HG03039 (cell line): ENCODE measurements around the gene FNDC3B.

Experiments used
- ATAC-seq: cut with Tn5 transposase; IDR thresholded peaks from one replicate; pipeline ENCODE4 v1.9.1; 2021; ENCODE audit warnings: mild to moderate bottlenecking, moderate library complexity; ENCODE audit not compliant: unreplicated experiment

Gene FNDC3B

GRCh38 chr3:172300187-172300586 lies 260.8 kb downstream of the FNDC3B start:
- ATAC-seq: no peak

GRCh38 chr3:172300862-172301261 lies 261.5 kb downstream of the FNDC3B start:
- no peak for ATAC-seq

- no peak for ATAC-seq
Measured at GRCh38 chr3:172302203-172302602, 262.8 kb downstream of the FNDC3B start.

GRCh38 chr3:172303181-172303580 lies 263.8 kb downstream of the FNDC3B start:
- ATAC-seq: no peak

GRCh38 chr3:172303941-172304558 lies 264.7 kb downstream of the FNDC3B start:
- no peak for ATAC-seq

GRCh38 chr3:172305552-172305951 lies 266.2 kb downstream of the FNDC3B start:
- ATAC-seq: no peak

GRCh38 chr3:172305974-172306373 lies 266.6 kb downstream of the FNDC3B start:
- ATAC-seq: no peak

- ATAC-seq: no peak
Measured at GRCh38 chr3:172307141-172307560, 267.8 kb downstream of the FNDC3B start.

GRCh38 chr3:172309059-172309458 lies 269.7 kb downstream of the FNDC3B start:
- no peak for ATAC-seq

GRCh38 chr3:172309741-172310427 lies 270.5 kb downstream of the FNDC3B start:
- ATAC-seq: no peak

GRCh38 chr3:172310428-172310760 lies 271.0 kb downstream of the FNDC3B start:
- ATAC-seq: no peak

- no peak for ATAC-seq
Measured at GRCh38 chr3:172311217-172311616, 271.8 kb downstream of the FNDC3B start.

- no peak for ATAC-seq
Measured at GRCh38 chr3:172312001-172312400, 272.6 kb downstream of the FNDC3B start.

- no peak for ATAC-seq
Measured at GRCh38 chr3:172312711-172313110, 273.3 kb downstream of the FNDC3B start.

GRCh38 chr3:172313671-172314070 lies 274.3 kb downstream of the FNDC3B start:
- no peak for ATAC-seq

- ATAC-seq: no peak
Measured at GRCh38 chr3:172314591-172315160, 275.3 kb downstream of the FNDC3B start.

GRCh38 chr3:172315401-172316091 lies 276.2 kb downstream of the FNDC3B start:
- ATAC-seq: no peak

GRCh38 chr3:172316758-172317157 lies 277.4 kb downstream of the FNDC3B start:
- no peak for ATAC-seq

GRCh38 chr3:172317481-172317880 lies 278.1 kb downstream of the FNDC3B start:
- no peak for ATAC-seq

- ATAC-seq: peak; percentile 65
Measured at GRCh38 chr3:172317984-172318383, 278.6 kb downstream of the FNDC3B start.

GRCh38 chr3:172319595-172319994 lies 280.2 kb downstream of the FNDC3B start:
- ATAC-seq: no peak

GRCh38 chr3:172320468-172320867 lies 281.1 kb downstream of the FNDC3B start:
- no peak for ATAC-seq
